Stimulated activated CD8-positive, alpha-beta memory T cell treated with anti-CD3 and anti-CD28 coated beads, Interleukin-7, amount 100 ng/mL, for 1 hour (primary cell): Measurements from ENCODE around the gene DNAJB13.

Experiments
- DNase-seq, 2 donors: peaks; one replicate each; pipeline ENCODE4 v3.0.0-alpha.2; 2020; ENCODE audit warnings: low read depth in 2 of 2

The DNAJB13 gene

DNA sequence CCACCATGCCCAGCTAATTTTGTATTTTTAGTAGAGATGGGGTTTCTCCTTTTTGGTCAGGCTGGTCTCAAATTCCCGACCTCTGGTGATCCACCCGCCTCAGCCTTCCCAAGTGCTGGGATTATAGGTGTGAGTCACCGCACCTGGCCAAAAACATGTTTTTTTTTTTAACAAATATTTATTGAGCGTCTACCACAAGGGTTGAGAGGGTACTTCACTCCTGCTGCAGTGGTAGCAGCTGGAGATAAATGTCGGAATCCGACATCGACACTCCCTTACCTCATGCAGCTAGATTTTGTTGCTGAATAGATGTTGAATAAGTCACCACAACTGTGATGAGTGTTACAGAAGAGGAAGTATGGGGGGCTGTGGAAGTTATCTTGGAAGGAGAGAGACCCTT is 971 bp downstream of the DNAJB13 start:
- no peak for DNase-seq

DNA sequence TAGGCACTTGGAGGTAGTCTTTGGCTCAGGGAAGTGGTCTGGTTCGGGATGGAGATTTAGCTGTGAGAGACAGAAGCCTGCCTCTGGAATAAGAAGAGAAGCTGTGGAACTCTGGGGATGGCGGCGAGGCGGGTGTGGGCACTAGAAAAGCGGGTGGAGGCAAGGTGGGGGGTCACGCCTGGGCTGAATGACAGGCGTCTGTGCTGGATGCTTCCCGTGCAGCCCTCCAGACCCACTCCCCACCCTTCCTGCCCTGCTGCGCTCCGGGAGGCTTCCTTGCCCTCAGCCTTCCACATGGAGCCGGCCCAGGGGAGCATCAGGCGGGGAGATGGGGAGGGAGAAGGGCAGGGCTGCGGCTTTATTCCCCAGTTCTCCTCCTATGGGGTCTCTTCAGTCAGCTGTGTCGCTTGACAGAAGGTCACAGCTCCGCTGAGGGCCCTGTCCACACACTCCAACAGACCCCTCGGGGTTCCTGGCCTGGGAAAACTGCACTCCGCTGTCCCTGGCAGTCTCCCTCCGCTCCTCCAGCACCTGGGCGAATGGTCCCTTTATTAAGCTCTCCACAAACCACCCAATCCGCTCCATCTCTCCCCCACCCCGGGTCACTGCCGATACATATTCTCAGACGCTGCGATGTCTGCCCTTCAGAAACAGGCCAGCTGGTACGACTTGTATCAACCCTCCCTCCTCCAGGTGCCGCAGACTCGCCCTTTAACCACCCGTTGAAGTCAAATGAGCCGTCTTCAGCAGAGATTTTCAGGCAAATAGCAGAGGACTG is 6.2 kb downstream of the DNAJB13 start:
- no peak for DNase-seq

DNA sequence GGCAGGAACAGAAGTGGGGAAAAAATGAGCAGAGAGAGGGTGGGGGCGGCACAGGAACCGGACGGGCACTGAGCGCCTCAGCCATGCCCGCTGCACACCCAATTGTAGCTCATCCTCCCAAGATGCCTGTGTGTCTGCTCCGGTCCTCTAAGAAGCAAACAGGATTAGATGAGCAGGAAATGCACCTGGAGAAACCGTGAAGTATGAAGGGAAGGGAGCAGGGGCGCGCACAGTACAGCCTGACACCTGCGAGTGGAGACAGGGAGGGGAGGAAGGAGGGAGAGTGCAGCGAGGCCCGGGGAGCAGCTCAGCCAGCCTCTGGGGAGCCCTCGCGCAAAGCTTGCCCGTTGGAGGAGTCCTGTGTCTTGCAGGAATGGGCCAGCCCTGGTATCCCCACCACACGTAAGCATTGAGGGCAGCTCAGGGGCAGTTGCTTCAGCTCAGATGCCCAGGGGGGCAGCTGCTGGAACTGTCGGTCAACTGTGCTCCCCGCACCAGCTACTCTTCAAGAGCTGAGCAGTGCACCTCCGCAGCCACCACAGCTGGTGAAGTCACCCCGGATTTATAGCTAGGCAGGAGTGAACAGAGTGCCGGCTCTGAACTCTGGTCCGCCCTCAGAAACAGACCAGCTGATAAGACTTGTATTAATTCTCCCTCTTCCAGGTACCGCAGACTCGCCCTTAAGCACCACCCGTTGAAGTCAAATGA is 7.0 kb downstream of the DNAJB13 start:
- no peak for DNase-seq

DNA sequence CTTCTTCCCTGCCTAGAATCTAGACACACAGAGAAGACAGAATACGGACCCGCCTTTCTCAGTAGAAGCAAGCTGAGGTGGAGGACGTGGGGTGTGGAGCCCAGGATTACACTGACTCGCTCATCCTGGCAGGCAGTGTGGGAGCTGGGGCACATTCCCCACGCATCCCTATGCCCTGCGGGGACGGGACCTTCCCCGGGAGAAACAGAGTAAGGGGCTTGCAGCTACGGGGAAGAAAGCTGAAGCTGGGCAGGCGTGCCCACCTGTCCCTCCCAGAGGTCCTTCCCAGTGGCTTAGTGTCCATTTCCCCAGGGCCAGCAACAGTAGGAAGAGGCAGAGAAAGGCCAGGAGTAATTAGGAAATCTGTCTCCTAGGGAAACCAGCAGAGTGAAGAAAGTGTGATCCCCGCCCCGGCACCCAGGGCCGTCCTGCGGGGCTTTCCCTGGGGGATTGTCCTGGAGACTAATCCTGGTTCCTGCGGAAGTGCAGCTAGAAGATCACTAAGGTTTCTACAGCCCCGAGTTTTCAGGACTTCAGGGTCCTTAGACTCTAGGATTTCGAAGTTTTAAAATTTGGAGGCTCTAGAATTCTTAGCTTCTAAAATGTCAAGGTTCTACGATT is 7.8 kb downstream of the DNAJB13 start:
- no peak for DNase-seq

DNA sequence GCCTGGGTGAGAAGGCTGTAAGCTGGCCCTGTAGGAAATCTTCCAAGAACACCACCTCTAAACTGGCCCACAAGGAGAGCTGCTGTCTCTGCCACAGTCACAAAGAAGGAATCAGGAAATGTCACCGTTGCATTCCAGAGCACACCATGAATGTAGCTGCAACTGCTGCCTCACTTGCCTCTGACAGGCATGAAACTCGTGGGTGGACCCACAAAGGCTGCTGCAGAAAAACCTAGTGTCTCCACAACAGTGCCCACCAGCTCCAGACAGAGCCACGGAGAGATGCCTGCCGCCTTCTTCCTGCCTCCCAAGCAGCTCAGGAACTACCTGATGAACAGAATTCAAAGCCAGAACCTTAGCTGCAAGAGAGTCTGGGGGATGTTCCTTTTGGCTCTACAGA is 10.5 kb downstream of the DNAJB13 start:
- no peak for DNase-seq

DNA sequence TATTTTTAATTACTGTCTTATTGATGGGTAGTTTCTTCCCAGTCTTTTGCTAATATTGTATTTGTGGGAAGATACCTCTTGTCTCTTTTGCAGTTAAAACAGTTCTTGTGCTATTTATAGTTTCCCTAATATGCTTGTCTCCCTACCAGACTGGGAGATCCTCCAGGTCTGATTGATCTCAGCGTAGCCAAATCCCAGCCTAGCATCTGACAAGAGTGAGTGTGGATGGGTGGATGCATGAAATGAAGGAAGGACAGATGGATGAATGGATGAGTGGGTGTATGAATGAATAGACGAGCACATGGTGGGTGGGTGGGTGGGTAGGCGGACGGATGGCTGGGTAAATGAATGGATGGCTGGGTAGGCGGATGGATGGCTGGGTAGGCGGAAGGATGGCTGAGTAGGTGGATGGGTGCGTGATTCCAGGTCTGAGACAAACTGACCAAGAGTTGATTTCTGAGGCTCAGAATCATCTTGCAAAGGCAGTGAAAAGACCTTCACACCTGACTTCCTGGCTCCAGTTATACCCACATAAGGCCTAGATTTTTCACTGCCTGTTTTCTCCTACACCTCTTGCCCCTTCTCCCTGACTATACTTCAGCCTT is 11.4 kb downstream of the DNAJB13 start:
- DNase-seq, result no peak

DNA sequence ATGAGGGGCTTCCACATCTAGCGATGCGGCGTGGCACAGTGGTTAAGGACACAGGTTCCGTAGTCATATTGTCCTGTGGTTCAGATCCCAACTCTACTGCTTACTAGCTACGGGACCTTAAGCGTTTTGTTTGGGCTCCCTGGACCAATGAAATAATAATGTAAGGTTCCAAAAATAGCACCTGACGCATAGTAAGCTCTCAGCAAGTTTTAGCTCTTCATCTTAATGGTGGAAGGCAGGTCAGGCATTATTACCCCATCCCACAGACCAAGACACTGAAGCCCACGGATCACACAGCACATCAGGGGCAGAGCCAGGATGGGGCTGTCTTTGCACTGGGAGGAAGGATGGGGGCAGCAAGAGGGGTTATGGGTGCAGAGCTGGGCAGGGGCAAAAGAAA is 13.0 kb downstream of the DNAJB13 start:
- no peak for DNase-seq

DNA sequence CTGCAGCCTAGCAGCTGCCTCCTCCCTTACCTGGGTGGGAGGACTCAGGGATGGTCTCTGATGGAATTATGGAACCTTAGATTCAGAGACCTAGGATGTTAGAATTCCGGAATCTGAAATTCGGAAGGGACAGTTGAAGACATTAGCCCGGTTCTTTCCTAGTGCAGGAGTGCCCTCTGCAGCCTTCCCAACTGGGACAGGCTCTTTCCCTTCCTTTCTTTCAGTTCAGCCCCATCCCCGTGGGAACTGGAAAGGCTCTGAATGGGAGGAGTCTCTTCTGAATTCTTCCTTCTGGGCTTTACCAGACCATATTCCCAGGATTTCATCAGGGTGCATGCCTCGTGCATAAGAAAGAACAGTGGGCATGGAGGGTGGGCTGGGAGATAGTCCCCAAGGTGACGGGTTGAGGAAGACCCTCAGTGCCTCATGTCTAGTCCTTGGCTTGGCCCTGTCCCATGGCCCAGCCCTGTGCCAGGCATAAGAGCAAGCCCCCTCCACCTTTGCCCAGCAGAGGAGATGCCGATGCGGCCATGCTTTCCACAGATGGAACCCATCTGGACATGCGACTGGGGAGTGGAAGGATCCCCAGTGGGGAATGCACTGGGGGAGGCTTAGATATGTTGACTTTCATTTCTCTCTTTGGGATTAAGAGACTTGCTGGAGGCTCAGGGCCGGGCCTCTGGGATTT is 14.4 kb downstream of the DNAJB13 start:
- DNase-seq, result no peak

DNA sequence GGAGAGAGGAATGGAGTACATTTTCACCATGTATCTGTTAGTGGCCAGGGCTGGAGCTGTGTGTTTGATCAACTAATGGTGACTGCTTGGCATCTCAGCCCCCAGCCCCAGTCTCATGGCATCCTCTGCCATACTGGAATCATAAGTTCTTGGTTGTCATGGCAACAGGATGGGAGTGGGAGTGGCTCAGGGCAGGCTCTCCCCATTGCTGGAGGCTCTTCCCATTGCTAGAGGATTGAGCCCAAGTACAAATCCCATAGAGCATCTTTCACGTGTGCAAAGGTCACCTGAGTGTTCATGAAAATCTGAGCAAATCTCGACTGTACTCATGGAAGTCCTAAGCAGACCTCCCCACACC is 14.9 kb downstream of the DNAJB13 start:
- no peak for DNase-seq

DNA sequence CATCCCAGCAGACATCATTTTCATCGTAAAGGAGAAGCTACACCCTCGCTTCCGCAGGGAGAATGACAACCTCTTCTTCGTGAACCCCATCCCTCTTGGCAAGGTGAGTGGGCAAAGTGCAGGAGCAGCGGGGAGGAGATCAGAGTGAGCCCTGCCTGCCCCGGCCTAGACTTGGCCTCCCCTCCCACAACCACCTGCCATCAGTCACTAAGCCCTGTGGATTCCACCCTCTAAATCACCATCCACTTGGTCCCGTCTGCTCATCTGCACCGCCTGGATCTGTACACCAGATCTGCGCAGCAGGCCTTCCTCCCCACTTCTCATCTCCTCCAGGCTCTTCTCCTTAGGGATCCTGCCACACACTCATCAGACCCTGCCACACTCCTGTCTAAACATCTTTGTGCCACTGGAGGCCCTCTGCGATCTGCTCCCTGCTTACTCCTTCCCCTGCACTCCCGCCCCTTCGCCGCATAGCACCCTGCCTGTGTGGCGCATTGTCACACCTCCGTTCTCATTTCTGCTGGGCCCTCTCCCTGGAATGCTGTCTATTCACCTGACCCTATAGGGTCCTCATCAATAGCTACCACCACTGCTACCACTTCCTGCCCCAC is 17.6 kb downstream of the DNAJB13 start:
- DNase-seq, result no peak

DNA sequence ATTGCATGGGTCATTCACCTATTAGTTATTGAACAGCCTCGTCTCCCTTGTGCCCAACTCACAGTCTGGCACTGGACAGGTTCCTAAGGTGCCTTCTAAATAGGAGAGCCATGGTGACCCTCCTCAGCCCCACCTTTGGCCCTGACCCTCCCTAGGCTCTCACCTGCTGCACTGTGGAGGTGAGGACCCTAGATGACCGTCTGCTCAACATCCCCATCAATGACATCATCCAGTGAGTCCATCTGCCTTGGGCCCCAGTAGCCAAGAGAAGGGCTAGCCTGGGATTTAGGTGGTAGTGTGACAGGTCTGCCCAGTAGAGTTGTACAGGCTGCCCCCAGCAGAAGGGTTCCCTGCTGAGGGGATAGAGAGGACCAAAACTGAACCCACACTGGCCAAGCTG is 18.3 kb downstream of the DNAJB13 start:
- DNase-seq, result no peak

DNA sequence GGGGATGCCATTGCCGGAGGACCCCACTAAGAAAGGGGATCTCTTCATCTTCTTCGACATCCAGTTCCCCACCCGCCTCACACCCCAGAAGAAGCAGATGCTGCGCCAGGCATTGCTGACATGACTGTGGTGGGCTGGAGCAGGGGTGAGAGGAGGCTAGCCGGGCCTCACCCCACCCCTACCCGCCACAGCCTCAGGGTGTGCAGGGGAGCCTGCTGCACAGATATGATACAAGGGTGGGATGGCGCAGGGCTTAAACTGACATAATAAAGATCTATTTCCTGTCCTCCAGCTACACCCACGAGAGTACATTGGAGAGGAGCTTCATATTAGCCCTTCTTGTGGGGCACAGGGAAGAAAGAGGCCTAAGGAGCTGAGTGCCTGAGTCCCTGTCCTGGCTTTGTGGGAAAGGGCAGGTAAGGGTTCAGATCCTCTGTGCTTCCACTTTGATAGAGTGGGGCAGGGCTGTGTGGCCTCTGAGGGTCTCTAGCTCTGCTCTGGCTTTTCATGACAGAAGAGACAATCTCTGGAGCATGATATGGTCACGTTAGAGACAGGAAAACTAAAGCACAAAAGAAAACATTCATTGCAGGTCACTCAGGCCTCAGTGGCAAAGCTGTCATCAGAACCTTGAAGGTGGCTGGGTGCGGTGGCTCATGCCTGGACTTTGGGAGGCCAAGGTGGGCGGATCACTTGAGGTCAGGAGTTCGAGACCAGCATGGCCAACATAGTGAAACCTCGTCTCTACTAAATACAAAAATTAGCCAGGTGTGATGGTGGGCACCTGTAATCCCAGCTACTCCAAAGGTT is 19.4 kb downstream of the DNAJB13 start:
- DNase-seq, result no peak

DNA sequence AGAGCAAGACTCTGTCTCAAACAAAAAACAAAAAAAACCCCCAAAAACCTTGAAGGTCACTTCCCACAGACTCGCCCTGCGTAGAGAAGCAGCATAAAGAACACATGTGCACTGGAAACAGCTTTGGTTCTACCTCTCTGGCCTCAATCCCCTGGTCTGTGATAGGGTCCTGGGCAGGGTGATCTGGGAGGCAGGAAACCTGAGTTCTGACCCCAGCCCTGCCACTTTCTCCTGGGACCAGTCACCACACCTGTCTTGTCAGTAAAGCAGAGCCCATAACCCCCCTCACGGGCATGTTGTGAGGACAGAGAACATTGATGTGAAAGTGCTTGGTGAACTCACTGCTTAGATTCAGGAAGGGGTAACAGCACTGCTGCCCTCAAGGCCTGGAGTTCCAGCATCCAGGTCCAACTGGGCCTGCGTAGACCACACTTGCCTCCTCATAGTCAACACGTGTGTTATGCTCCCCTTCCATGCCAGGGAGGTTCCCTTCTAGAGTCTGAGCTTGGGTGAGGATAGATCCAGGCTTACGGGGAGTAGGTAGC is 20.4 kb downstream of the DNAJB13 start:
- no peak for DNase-seq

DNA sequence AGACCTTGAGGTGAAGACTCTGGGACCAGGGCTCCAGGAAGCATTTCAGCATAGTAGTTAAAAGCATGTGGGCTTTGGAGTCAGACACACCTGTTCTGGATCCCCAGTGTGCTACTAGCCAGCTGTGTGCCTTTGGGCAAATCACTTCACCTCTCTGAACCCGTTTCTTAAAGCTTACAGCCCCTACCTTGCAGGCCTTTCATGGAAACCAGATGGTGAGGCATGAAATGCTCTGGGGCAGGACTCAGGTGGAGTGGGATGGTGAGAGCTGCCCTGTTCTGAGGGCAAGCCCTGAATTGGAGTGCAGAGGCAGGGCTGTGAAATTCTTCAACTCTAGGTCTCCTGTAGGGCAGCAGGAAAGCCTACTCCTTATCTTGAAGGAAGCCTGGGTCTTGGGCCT is 21.4 kb downstream of the DNAJB13 start:
- DNase-seq, result no peak

DNA sequence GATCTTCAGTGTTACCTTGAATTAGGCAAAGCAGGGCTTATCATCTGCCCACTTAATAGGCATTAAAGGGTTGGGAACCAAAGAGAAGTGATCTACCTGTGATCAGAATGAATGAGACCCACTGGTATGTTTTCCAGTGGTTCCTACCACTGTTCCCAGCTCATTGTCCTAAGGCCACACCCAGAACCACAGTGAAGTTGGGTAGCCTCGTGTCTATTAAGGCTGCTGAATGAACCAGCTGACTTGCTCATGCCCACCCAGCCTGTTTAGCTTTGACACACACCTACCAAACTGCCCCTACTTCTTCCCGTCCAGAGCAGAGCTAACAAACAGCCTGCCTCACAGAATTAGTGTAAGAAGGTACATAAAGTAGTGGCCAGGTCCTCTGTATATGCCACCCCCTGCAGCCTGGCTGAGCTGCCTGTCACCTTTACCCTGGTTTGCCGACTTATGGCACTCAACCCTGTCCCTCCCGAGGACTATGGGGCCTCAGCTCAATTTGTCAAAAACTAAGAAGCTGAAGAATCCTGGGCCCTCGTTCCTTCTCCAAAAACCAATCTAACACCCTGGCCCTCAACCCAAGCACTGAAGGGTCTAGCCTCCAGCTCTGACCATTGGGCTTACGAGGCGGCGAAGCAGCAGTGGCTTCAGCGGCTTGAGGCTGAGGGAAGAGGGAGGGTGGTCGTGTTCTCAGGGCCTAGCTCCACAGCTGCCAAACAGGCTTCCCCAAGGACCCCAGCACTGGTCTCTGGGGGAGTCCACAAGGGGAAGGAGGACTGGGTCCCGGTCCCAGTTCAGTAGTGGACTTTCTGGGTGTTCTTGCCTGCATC is 22.0 kb downstream of the DNAJB13 start:
- DNase-seq, result no peak

DNA sequence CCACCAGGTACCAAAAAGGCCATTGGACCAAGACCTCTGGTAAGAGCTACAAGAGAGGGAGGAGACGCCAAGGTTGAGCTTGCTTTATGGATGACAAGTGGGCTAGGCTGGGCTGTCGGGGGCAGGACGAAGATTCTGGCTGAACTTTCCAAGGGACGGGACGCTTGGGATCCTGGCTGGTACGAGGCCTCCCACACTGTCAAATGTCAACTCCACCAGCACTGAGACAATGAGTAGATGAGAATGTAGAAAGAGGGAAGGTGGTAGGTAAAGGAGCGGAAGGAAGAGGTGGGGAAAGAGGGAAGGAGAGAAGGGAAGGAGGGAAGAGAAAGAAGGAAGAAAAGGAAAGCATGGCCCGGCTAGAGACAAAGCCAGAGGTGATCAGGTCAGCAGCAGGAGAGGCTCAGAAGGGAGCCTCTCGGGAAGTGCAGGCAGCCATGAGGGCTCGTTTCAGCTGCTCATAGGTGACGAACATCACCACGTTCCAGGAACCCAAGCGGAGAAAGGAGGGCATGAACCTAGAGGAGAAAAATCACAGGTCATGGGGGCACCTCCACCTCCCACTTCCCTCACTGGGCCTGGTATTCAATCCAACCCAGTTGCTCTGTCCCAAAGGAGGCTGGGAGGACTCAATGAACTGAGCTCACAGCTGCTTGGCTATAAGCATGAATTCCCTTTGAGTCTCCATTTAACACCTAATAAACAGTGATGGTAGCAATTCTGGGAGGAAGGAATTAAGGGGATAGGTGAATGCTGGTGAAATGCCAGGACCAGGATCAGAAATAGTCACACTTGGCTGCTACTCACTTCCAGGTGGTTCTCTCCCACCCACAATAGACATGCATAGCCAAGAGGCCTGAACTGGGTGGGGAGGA is 24.0 kb downstream of the DNAJB13 start:
- no peak for DNase-seq

DNA sequence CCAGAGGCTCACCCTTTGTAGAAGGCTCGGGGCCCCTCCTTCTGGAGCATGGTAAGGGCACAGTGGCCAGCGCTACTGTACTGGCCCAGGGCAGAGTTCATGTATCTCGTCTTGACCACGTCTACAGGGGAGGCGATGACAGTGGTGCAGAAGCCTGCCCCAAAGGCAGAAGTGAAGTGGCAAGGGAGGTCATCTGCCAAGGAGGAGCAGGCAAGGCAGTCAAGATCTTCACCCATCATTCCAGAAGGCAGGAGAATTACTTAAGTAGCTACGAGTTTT is 24.6 kb downstream of the DNAJB13 start:
- no peak for DNase-seq

DNA sequence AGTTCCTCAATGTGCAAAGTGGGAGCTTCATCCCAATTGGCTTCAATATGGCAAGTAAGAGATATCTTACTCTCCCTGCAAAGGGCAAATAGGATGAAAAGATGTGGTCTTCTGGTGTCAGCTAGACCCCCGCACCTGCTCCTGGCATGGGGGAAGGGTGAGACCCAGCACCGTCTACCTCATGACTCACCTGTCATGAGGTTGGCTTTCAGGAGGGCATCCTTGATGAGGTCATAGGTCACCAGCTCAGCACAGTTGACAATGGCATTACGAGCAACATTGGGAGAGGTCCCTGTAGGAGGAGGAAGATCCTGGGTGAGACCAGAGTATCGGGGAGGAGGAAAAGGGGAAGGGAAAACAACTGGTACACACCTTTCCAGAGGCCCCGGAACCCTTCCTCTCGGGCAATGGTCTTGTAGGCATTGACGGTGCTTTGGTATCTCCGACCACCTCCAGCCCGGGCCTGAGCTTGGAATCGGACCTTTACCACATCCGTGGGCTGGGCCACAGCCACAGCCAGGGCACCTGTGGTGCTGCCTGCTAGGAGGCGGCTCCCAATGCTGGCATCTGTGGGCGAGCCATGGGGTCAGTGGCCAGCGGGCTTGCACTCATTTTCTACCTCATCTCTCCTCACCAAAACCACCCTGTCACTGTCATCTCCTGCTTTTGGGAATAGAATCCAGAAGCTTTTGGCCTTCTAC is 25.8 kb downstream of the DNAJB13 start:
- no peak for DNase-seq
